Kasumi-1 (cell line): ENCODE data around the gene NOS1AP.
"Not testable (repeated sequence)": the region's sequence is repeated elsewhere in the genome, so short reads cannot be mapped to it uniquely, and the experiment has no call there.

ENCODE experiments used
- DNase-seq, 2 experiments: peaks; one replicate each; lab custom pipeline; 2025; lab: John Stamatoyannopoulos, UW

The NOS1AP gene

GRCh38 chr1:162059721-162060120 is 9.8 kb upstream of the NOS1AP start:
- DNase-seq = no peak

DNA sequence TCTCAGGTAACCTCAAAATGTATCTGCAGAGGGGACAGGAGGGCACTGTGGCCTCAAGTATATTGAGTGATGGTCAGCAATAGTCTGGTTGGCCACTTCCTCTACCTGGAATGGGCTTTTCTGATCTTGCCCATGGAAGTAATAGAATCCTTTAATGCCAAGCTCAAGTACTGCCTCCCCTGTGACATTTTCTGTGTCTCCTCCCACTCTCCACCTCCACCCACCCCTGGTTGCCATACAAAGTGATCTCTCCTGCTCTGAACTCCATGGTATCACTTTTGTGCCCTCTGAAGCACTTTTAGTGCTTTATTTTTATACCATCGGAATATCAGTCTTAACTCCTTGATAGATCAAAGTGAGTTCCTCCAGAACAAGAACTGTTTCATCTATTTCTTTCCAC is 9.2 kb upstream of the NOS1AP start:
- no peak for DNase-seq

DNA sequence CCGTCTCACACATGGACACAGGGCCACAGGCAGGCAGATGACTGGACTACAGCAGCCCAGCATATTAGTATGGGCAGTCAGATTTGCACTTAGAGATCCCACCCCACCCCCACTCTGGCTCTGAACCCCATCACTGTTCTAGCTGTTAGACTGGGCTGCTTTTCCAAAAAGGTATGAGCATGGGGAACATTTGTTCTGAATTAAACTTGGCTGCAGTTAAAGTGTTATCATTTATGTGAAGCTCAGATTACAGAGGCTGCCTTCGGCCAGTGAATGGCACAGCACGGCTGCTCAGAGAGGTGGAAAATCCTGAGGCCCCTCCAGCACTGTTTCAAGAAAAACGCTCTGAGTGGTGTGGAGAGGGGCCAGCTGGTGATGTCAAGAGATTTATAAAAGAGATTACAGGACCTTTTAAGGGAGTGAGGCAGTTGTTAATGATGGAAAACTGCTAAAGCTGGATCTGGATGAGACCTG is 6.9 kb upstream of the NOS1AP start:
- no peak for DNase-seq

DNA sequence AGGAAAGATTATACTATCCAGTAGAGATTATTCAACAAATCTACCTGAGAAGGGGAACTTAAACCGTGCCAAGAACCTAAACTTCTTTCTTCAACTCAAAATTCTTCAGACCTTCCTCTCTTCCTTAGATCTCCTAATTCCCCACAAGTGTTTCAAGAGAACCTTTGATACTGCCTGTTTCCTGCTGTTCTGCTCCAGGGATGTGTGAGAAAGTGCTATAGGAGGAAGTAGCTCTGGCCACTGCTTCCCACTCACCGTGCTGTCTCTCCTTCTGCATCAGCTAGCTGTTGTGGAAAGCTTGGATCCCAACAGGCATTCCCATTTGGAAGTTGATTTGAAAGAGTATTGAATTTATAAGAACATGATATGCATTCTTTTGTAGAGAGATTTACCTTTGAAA is 4.5 kb upstream of the NOS1AP start:
- DNase-seq = no peak

GRCh38 chr1:162066836-162067235 is 2.7 kb upstream of the NOS1AP start:
- not testable (repeated sequence) for DNase-seq

DNA sequence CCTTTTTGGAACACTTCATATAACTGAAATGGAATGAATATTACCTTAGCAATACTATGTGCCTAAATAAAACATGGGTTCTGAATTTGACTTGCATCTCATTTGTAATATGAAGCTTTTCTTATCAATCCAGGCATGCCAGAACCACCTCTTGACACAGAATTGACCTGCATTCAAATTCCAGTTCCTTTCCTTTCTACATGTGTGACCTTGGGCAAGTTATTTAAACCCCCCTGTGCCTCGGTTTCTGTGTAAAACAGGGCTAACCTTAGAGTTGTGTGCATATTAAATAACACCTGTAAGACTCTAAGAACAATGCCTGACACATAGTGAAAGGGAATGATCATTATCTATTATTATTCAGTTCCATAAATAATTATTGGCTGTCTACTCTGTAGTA is 2.0 kb upstream of the NOS1AP start:
- no peak for DNase-seq

GRCh38 chr1:162068301-162068700 is 1.2 kb upstream of the NOS1AP start:
- no peak for DNase-seq

GRCh38 chr1:162070094-162070748 is 730 bp downstream of the NOS1AP start:
- no peak for DNase-seq

- no peak for DNase-seq
These were observed 1.3 kb downstream of the NOS1AP start for GRCh38 chr1:162070825-162071224.

GRCh38 chr1:162072740-162073139 is 3.2 kb downstream of the NOS1AP start:
- DNase-seq = no peak

- DNase-seq = no peak
These were observed 5.0 kb downstream of the NOS1AP start for GRCh38 chr1:162074276-162075005.

GRCh38 chr1:162075862-162076261 is 6.4 kb downstream of the NOS1AP start:
- no peak for DNase-seq

DNA sequence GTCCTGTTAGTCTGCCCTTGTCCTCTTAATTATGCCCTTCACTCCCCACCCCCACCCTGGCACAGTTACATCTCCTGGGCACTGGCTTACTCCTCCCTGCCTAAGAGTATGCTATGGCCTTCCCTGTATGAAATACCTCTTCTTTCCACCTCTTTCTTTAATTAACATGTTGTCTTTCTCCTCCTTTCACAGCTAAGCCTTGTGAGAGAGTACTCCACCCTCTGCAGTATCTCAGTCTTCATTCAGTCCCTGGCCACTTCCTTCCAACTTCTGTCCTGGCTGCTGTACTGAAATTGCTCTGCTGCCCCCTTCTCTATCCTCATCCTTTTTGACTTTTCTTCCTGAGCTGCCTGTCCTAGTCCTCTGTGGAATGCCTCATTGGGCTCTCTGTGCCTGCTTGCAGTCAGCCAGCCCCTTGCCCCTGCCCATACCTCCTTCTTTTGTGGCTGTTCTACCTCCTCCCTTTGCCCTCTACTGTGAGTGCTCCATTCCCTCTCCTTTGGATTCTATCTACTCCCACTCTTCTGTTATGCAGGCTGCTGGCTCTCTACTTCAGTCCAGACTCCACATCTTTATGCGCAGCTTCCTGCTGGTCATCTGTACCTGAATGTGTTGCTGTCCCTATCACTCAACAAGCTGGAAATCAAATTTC is 8.3 kb downstream of the NOS1AP start:
- DNase-seq = no peak

- no peak for DNase-seq
These were observed 9.5 kb downstream of the NOS1AP start for GRCh38 chr1:162079030-162079429.

GRCh38 chr1:162080472-162081015 is 11.1 kb downstream of the NOS1AP start:
- DNase-seq = no peak

GRCh38 chr1:162081316-162081715 is 11.8 kb downstream of the NOS1AP start:
- no peak for DNase-seq

DNA sequence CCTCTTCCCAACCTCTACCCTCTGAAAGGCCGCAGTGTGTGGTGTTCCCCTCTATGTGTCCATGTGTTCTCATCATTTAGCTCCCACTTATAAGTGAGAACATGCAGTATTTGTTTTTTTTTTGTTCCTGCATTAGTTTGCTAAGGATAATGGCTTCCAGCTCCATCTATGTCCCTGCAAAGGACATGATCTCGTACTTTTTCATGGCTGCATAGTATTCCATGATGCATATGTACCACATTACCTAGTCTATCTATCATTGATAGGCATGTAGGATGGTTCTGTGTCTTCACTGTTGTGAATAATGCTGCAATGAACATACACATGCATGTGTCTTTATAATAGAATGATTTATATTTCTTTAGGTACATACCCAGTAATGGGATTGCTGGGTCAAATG is 12.6 kb downstream of the NOS1AP start:
- not testable (repeated sequence) for DNase-seq

GRCh38 chr1:162083273-162083672 is 13.8 kb downstream of the NOS1AP start:
- no peak for DNase-seq

DNA sequence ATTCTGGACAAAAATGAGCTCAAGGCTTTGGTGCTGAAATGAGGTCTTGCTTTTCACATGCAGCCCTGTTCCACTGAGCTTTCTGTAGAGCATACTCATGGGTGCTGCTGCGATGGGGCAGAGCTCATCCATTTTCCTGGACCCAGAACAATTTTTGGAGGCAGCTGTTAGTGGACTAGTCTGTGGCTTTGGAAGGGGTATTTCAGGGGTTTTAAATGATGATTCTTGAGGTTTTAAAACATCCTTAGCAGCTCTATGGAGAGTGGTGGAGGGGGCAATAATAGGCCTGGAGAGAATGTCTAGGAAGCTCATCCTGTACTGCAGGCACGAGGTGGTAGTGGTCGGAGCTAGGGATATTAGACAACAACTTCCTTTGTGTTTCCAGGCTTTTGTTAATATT is 16.5 kb downstream of the NOS1AP start:
- DNase-seq = no peak

- DNase-seq = no peak
These were observed 17.6 kb downstream of the NOS1AP start for GRCh38 chr1:162087111-162087510.

- DNase-seq = no peak
These were observed 18.1 kb downstream of the NOS1AP start for GRCh38 chr1:162087574-162087973.

- no peak for DNase-seq
These were observed 18.9 kb downstream of the NOS1AP start for GRCh38 chr1:162088281-162088969.
